Stimulated activated CD4-positive, alpha-beta T cell treated with anti-CD3 and anti-CD28 coated beads, TNF-alpha, amount 100 ng/mL, for 4 hours (primary cell): ENCODE results near the gene TACC3.

Experiments used
- DNase-seq, 3 experiments: peaks; one replicate each; pipeline ENCODE4 v3.0.0-alpha.2; 2020; ENCODE audit warnings: low read depth in 3 of 3

TACC3 gene

GRCh38 chr4:1746919-1747602 is 25.7 kb downstream of the TACC3 start:
- DNase-seq, result no peak

DNA sequence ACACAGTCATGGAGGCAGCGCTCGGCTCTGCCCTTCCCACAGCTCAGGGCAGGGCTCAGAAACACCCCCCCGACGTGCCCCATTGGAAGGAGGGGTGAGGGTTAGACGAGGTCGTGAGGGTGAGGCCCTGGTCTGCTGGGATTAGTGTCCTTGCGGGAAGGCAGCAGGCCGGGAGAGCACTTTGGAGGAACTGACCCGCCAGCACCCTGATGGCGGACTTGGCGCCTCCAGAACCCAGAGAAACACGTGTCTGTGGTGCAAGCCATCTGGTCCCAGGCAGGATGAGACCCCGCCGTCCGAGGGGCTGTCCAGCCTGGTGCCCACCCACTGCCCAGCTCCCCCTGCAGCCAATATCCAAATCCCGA is 26.3 kb downstream of the TACC3 start:
- no peak for DNase-seq

DNA sequence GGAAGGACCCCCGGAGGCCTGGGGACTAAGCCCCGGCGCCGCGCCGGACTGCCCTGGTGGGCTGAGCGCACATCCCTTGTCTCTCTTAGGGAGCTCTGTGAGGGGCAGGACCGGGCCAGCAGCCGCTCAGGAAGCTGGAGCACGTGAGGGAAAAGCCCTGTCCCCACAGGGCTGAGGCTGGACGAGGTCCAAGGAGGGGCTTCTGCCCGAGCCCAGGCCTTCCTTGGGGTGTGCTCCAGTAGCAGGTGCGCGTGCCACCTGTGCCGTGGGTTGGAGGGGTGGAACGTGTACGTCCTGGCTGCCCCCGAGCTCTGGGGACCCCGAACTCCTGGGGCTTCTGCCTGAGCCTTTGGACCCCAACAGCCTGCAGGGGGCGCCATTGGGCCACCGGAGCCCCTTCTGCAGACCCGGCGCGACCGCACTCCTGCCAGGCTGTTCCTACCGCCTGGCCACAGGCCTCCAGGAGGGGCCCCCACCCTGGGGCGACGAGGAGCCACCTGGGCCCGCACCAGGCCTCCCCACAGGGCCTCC is 27.2 kb downstream of the TACC3 start:
- DNase-seq, result peak; percentile 49 to 77 (median 63)

GRCh38 chr4:1749370-1749769 is 28.0 kb downstream of the TACC3 start:
- no peak for DNase-seq

- DNase-seq, result no peak
Observed at GRCh38 chr4:1749826-1750225, 28.5 kb downstream of the TACC3 start.

DNA sequence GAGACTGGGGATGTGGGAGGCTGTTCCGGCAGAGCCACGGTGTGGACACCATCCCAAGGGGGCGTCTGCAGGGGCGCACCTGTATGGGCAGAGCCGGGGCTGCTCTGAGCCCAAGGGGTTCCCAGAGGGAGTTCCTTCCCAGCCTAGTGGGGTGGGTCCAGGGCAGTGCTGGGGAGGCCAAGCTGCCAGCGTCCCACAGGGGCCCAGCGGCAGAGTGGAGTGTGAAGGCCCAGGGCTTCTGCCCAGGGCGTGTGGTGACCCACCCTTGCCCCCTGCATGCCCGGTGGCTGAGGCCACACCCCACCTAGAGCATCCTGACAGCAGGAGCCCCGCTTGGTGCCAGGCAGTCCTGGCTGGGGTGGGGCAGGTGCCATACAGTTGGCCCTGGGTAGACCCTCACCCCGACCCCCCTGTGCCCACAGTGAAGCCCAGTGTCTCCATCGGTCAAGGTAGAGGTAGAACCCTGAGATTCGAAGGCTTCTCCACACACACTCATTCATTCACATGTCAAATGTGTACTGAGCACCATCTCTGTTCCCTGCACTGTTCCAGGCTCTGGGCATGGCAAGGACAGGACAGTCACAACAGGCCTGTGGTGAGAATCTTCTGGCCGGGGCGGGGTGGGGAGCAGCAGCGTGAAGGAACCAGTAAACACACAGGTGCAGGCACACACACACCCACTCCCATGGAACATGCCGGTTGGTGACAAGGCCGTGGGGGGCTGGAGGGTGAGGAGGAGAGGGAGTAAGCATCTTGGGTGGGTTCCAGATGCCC is 29.2 kb downstream of the TACC3 start:
- DNase-seq, result no peak

DNA sequence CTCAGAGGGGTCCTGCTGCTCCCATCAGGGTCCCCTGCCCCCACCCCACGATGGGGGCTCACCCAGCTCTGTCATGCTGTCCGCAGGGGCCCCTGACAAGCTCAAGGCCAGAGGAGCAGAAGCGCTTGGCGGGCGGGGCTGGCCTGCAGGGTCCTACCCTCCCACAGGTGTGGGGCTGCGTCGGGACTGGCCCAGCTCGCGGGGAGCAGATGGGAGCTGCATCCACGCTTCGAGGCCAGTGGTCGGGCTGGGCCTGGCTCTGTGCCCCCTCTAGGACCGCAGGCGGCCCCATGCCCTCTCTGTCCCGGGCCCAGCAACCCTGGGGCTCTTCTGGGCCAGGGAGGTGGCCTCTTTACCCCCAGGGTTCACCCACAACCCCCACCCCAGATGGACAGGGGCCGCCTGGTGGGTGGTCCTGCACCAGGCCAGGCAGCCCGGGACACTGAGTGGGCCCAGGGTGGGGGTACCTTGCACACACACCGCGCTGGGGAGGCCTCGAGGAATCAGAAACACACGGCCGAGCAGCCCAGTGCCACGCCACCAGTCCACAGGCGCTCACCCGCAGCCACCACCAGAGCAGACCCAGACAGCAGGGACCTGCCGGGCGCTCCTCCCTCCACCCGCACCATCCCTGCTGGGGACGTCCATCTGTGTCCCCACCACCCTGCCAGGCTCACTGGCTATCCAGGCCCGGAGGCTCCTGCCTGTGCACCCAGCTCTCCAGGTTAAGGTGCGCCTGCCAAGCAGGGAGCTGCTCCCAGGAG is 30.0 kb downstream of the TACC3 start:
- no peak for DNase-seq

DNA sequence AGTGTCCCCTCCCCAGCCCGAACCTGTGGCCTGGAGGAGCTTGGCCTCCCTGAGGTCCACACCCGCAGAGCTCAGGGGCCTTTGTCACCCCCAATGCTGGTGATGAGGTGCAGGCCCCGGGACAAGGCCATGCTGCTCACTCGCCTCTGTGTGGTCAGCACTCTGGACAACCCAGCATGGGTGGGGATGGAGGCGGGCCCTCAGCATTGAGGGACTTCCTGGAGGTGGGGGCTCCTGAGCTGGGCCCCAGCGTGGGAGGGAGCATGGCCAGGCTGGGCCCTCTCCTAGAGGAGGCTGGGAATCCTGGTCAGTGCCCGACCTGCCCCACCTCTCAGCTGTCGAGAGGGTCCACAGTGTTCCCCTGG is 30.6 kb downstream of the TACC3 start:
- DNase-seq, result no peak

DNA sequence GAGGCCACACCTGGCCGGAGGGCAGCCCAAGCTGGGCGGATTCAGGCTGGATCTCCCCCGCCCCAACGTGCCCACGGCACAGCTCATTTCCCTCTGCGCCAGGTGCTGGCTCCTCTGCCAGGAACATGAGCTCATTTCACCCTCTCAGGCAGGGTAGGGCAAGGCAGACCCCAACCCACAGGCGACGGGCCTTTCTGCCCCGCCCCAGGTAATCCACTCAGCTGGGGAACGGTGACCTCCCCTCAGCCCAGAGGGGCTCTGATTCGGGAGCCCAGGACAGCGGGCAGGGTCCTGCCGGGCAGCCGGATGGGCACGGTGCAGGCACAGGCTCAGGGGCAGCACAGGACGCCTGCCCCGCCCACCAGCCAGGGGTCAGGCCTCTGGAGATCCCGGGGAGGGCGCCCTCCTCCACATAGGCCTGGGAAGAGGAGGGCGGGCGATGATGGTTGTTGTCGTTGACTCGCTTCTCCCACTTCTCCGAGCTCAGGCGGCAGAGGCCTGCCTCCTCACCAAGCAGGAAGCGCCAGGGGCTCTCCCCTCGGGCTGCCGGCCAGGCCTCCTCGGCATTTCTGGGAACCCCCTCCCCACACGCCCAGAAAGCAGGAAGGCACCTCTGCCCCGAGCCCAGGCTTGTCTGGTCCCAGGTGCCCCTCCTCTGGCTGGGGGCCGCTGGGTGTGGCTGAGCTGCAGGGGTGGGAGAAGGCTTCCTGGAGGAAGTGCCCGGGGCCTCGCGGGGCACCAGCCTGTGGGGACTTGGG is 31.1 kb downstream of the TACC3 start:
- no peak for DNase-seq

GRCh38 chr4:1753294-1753696 is 32.0 kb downstream of the TACC3 start:
- no peak for DNase-seq

DNA sequence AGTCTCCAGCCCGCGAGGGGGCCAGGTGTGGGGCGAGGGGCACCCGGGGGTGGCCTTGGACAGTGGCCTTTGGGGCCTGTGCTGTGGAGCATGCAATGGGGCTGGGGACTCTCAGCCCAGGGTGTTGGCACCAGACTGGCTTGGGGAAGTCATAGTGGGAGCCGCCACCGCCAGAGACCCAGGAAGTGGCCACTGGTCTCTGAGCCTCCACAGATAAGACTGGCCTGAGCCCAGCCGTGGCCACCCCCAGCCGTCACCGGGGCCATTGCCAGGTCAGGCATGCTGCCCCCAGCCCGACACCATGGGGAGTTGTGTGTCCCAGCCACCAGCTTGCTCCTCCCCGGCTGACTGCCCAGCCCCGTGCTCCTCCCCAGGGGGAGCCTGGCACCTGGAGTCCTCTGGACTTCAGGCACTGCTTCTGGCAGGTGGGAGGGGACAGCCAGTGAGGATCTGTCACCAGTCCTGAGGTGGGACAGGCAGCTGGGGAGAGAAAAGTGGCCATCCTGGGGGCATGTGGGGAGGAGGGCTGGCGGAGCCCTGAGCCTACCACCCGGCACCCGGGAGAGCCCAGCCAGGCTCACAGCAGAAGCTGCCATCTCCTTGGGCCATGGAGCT is 32.5 kb downstream of the TACC3 start:
- no peak for DNase-seq

- DNase-seq, result no peak
Observed at GRCh38 chr4:1754336-1754735, 33.0 kb downstream of the TACC3 start.

GRCh38 chr4:1755297-1755696 is 34.0 kb downstream of the TACC3 start:
- DNase-seq, result no peak

- no peak for DNase-seq
Observed at GRCh38 chr4:1756079-1756478, 34.8 kb downstream of the TACC3 start.

DNA sequence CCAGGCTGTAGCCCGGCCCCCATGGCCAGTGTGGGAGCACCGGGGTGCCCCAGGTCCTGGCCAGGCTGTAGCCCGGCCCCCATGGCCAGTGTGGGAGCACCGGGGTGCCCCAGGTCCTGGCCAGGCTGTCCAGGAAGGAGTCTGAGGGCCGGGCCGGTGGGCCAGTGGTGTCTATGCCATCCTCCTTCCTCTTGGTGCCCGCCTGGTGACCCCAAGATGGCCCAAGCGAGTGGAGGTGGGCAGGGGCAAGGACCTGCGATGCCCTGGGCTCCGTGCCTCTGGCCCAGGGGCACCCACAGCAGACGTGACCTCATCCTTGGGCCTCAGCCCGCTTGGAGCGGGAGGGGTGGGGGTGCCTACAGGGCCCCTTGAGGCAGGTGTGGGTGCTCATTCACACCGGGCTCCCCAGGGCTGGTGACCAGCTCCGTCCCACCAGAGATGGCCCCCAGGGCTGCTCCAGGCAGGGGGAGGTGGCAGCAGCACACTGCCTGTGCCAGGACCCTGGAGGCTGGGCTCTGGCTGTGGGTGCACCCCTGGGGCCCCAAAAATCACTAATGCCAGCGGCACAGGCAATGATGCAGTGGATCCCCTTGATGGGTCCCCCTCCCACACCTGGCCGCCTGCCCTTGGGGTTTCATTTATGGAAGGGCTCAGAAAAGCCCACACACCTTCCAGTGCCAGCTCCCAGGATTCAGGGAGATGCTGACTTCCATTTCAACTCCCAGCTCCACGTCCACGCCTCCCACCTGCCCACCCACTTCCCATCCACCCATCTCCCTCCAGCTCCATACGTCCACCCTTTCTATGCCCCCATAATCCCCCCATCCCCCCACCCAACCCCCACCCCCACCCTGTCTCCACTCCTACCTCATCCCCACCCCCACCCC is 35.8 kb downstream of the TACC3 start:
- DNase-seq, result no peak

DNA sequence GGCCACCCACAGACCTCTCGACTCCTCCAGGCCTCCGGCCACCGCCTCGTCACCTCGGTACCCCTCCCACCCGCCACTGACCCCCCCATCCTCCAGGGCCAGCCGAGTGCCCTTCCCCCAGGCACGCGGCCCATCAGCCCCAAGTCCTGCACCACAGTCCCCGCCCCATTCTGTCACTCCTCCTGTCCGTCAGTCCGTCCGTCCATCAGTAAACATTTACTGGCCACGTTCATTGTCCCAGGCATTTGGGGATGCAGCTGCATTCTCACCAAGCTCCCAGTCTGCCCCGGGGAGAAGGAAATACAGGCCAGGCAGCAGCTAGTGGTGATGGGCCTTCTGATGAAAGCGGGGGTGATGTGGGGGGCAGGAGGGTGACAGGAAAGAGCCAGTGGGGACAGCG is 36.5 kb downstream of the TACC3 start:
- DNase-seq, result no peak

DNA sequence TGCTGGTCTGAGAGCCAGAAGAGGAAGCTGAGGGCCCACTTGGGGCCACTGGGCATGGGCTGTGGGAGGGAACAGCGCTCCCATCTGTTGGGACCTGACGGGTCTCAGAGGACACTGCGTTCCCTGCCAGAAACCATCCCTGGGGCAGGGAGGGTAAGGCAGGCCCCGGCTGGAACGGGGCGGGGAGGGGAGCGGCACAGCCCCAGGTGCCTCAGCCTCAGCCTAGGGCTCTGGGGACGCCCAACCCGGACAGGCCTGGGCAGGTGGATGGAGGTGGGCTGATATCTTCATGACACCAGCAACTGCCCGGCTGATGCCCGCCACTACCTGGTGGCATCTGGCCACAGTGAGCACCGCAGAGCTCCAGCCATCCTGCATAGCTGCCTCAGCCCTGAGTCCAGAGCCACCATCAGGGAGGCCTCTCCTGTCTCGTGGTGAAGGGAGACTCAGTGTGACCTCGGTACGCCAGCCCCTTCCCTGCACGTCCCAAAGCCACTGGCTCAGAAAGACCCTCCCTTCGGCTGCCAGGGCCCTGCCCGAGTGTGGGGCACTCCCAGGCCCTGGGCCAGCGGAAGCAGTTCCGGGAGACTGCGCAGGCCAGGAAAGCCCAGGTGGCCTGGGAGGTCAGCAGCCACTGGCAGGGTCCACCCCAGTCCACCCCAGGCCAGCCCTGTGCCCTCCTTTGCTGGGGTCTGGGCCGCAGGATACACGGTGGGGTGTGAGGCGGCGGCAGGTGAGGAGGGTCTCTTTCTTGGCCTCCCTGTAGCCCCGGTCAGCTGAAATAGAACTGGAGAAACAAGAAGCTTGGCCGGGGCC is 37.2 kb downstream of the TACC3 start:
- DNase-seq, result no peak

- DNase-seq, result no peak
Observed at GRCh38 chr4:1759170-1759817, 38.0 kb downstream of the TACC3 start.

GRCh38 chr4:1759818-1760223 is 38.5 kb downstream of the TACC3 start:
- DNase-seq, result no peak
